KOPT-K1 (cell line): ENCODE results near the gene RMND1.
"Not testable (repeated sequence)": the region's sequence is repeated elsewhere in the genome, so short reads cannot be mapped to it uniquely, and the experiment has no call there.

Source experiments
- H3K27ac ChIP-seq: fragments of 200-600 bp; sonication (generic); 2 replicates; pipeline ENCODE4 v1.5.1; 2016; ENCODE audit warnings: antibody characterized with exemption, mild to moderate bottlenecking, low read depth, low read length; ENCODE audit not compliant: poor library complexity, severe bottlenecking
- H3K36me3 ChIP-seq: fragments of 200-600 bp; sonication (generic); 2 replicates; pipeline ENCODE4 v1.5.1; 2017; ENCODE audit warnings: antibody characterized with exemption, mild to moderate bottlenecking, low read length, moderate library complexity; ENCODE audit not compliant: insufficient read depth
- H3K9me3 ChIP-seq: fragments of 200-600 bp; sonication (generic); 2 replicates; pipeline ENCODE4 v1.5.1; 2017; ENCODE audit warnings: antibody characterized with exemption, low read length, mild to moderate bottlenecking; ENCODE audit not compliant: insufficient read depth, poor library complexity, severe bottlenecking

RMND1 gene

DNA sequence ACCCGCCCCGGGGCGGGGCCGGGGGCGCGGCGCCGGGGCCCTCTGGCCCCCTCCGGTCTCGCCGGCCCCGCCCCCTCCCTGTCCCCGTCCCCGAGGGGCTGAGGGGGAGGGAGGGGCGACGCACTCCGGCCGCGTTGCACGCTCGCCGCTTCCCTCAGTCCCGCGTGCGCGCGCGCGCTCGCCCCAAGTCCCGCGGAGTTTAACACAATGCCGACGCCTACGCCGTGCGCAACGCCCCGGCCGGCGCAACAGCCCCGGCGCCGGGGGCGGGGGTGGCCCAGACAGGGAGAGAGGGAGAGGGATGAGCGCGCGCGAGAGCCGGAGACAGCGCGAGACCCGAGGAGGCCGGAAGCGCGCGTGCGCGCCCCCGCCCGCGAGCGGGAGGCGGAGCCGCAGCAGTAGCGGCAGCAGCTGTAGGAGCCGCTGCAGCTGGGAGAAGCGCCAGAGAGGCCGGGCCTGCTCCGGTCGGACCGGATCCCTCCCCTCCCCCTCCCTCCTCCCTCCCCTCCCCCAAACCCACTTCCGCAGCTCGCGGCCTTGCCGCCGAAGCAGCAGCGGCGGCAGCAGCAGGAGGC, 61.6 kb downstream of the RMND1 start:
- no peaks in the 10 kb centered on the region for H3K9me3 ChIP-seq
- peaks cover 33% of the 10 kb centered on the region for H3K36me3 ChIP-seq
- peak overlapping the region; percentile 93 for H3K27ac ChIP-seq

GRCh38 chr6:151389618-151390275, 62.2 kb downstream of the RMND1 start:
- Histone ChIP-seq H3K27ac (peak overlapping the region; percentile 93), H3K9me3 (no peaks in the 10 kb centered on the region), H3K36me3 (peaks cover 27% of the 10 kb centered on the region)

GRCh38 chr6:151388997-151389617, 62.8 kb downstream of the RMND1 start:
- Histone ChIP-seq H3K27ac (peak overlapping the region; percentile 93), H3K36me3 (peaks cover 27% of the 10 kb centered on the region)

GRCh38 chr6:151388236-151388635, 63.7 kb downstream of the RMND1 start:
- no peaks in the 10 kb centered on the region for H3K9me3 ChIP-seq
- H3K27ac ChIP-seq = peak overlapping the region; percentile 17
- H3K36me3 ChIP-seq = peaks cover 29% of the 10 kb centered on the region

More at GRCh38 chr6:151388997-151389617, 62.8 kb downstream of the RMND1 start:
- no peaks in the 10 kb centered on the region for H3K9me3 ChIP-seq

DNA sequence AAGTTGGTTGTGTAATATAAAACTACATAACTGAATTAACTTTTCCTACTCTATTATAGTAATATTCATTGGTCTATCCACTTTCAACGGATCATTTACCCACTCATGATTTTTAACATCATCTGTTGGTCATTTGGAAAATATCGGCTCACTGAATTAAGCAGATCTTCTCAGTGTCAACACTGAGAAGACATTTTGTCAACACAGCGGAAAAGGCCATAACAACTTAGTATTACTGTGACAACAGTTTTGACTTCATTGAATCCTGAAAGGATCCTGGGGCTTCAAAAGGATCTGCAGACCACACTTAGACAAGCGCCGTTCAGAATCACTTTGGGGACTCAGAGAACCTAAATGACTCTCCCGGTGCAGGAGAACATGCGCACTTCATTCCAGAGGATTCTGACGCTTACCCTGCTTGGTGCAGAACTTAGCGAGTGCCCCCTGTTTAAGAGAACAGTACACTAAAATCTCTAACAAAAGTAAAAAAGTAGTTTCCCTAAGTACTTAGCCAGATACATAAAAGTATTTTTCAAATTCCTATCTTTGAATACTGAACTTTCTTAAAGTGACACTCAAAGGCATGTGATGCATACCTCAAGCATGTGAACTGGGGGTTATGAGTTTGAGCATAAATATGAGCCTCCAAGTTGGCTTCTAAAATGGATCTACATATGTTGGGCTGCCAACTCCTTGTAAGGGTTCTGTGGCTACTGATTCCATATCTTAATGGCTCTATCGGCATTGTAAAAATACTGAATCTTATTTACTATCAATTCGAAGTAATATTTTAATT, 64.6 kb downstream of the RMND1 start:
- Histone ChIP-seq H3K9me3 (no peaks in the 10 kb centered on the region), H3K36me3 (peaks cover 28% of the 10 kb centered on the region), H3K27ac (no peak overlapping the region)

- Histone ChIP-seq H3K27ac (no peak overlapping the region), H3K36me3 (peaks cover 28% of the 10 kb centered on the region)
Observed at GRCh38 chr6:151385177-151385576, 66.7 kb downstream of the RMND1 start.

GRCh38 chr6:151384151-151384550, 67.8 kb downstream of the RMND1 start:
- Histone ChIP-seq H3K9me3 (no peaks in the 10 kb centered on the region), H3K27ac (no peak overlapping the region), H3K36me3 (peaks cover 28% of the 10 kb centered on the region)

More at GRCh38 chr6:151385177-151385576, 66.7 kb downstream of the RMND1 start:
- H3K9me3 ChIP-seq = no peaks in the 10 kb centered on the region

DNA sequence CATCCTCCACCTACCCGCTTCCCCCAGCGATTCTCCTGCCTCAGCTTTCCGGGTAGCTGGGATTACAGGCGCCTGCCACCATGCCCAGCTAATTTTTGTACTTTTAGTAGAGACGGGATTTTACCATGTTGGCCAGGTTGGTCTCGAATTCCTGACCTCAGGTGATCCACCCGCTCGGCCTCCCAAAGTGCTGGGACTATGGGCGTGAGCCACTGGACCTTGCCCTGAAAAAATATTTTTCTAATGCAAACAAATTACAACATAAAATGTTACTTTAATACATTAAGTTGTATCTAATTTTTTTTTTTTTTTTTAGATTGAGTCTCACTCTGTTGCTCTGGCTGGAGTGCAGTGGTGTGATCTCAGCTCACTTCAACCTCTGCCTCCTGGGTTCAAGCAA, 69.3 kb downstream of the RMND1 start:
- peaks cover 27% of the 10 kb centered on the region; the same call in 1 of the 2 replicates for H3K36me3 ChIP-seq
- not testable (repeated sequence) for H3K9me3 ChIP-seq, H3K27ac ChIP-seq

GRCh38 chr6:151381722-151382121, 70.2 kb downstream of the RMND1 start:
- no peaks in the 10 kb centered on the region for H3K9me3 ChIP-seq
- H3K36me3 ChIP-seq = peaks cover 21% of the 10 kb centered on the region; the same call in 1 of the 2 replicates
- H3K27ac ChIP-seq = no peak overlapping the region

DNA sequence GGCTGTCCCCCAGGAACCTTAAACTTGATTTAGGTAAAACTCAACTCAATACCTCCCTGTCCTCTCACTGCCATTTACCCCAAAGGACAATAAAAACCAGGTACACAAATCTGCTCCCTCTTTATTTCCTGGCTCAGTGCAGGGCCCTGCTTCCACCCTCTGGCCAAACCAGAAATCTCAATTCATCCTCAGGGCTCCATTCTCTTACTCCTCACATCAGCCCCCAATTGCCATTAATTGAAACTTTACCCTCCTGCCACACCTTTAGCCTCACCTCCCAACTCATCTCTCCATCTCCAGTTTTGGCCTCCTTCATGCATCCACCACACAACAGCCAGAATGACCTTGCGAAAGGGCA, 71.1 kb downstream of the RMND1 start:
- peak overlapping the region; percentile 61 for H3K27ac ChIP-seq

GRCh38 chr6:151379933-151380847, 71.7 kb downstream of the RMND1 start:
- Histone ChIP-seq H3K36me3 (peaks cover 17% of the 10 kb centered on the region; the same call in 1 of the 2 replicates), H3K27ac (peak overlapping the region; percentile 61), H3K9me3 (no peaks in the 10 kb centered on the region)

More for the DNA sequence above, 71.1 kb downstream of the RMND1 start:
- H3K36me3 ChIP-seq = peaks cover 17% of the 10 kb centered on the region; the same call in 1 of the 2 replicates
- H3K9me3 ChIP-seq = no peaks in the 10 kb centered on the region

- no peak overlapping the region for H3K27ac ChIP-seq
- no peaks in the 10 kb centered on the region for H3K9me3 ChIP-seq
- H3K36me3 ChIP-seq = peaks cover 14% of the 10 kb centered on the region
Observed at GRCh38 chr6:151377095-151377494, 74.8 kb downstream of the RMND1 start.

DNA sequence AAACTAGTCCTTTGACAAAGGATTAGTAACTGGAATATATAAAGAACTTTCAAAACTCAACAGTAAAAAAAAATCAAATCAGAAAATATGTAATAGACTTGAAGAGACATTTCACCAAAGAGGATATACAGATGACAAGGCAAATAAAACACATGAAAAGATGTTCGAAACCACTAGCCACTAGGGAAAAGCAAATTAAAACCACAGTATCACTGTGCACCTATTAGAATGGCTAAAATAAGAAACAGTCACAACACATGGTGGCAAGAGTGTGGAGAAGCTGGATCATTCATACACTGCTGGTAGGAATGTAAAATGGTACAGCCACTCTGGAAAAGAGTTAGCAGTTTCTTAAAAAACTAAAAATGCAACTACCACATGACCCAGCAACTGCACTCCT, 75.5 kb downstream of the RMND1 start:
- peaks cover 21% of the 10 kb centered on the region for H3K36me3 ChIP-seq
- H3K9me3 ChIP-seq = no peaks in the 10 kb centered on the region
- H3K27ac ChIP-seq = no peak overlapping the region

GRCh38 chr6:151375833-151376232, 76.1 kb downstream of the RMND1 start:
- H3K36me3 ChIP-seq = peaks cover 27% of the 10 kb centered on the region
- H3K27ac ChIP-seq = no peak overlapping the region
- H3K9me3 ChIP-seq = no peaks in the 10 kb centered on the region
